B cell (primary cell): ENCODE results near the gene IL17RC. TPM values are rescaled to one million over a fixed set of nuclear protein-coding genes. Genes with fewer than 3 reads are reported as not detected.

Experiments used
- ATAC-seq: fragments of 200-7000 bp; cut with Tn5 transposase; one replicate; pipeline ENCODE4 v1.10.0; 2021; ENCODE audit warnings: low read depth, mild to moderate bottlenecking, moderate number of reproducible peaks, moderate library complexity
- CTCF ChIA-PET: fragments of 350-600 bp; sonication (Branson Sonifier 250); formaldehyde crosslinking; loops from one replicate; lab custom pipeline; 2021; ENCODE audit warnings: antibody characterized with exemption, inconsistent platforms; lab: Charles Lee
- POLR2A ChIA-PET: fragments of 350-600 bp; sonication (Branson Sonifier 250); formaldehyde crosslinking; loops from one replicate; lab custom pipeline; 2021; ENCODE audit warnings: antibody characterized with exemption; lab: Charles Lee
- DNase-seq: peaks from one replicate; pipeline ENCODE4 v3.0.0; 2013
- H2AFZ ChIP-seq: 2 replicates; pipeline ENCODE4 v1.6.1; 2012; ENCODE audit warnings: mild to moderate bottlenecking, low read depth, low read length; ENCODE audit not compliant: insufficient read depth, poor library complexity, severe bottlenecking
- H3K27ac ChIP-seq, 2 donors: 1 replicate in 1 of 2; 2 replicates in 1 of 2; pipeline ENCODE4 v1.5.1; 2012 to 2013; ENCODE audit warnings: low read length in 2 of 2, mild to moderate bottlenecking in 2 of 2, moderate library complexity in 1 of 2
- H3K27me3 ChIP-seq, 4 experiments: fragments of 200-600 bp in 1 of 4; sonication (generic) in 1 of 4; replicated peaks in 1 of 4; 1 replicate in 2 of 4; 2 replicates in 2 of 4; pipeline versions ENCODE4 v1.6.1 to v1.7.0; 2013 to 2016; ENCODE audit warnings: low read length in 3 of 4, mild to moderate bottlenecking in 2 of 4, mixed read lengths in 1 of 4, moderate library complexity in 1 of 4; ENCODE audit not compliant: insufficient read depth in 4 of 4, control insufficient read depth in 3 of 4; ENCODE audit errors: control extremely low read depth in 1 of 4
- H3K36me3 ChIP-seq, 2 experiments: replicated peaks in 1 of 2; 1 replicate in 1 of 2; 2 replicates in 1 of 2; pipeline versions ENCODE4 v1.6.1 to v1.7.1; 2013; ENCODE audit warnings: low read length in 1 of 2; ENCODE audit not compliant: insufficient read depth in 2 of 2, control insufficient read depth in 1 of 2; ENCODE audit errors: control extremely low read depth in 1 of 2, extremely low read depth in 1 of 2
- H3K4me1 ChIP-seq, 2 donors: fragments of 200-600 bp in 1 of 2; sonication (generic) in 1 of 2; 1 replicate in 1 of 2; 2 replicates in 1 of 2; pipeline versions ENCODE4 v1.5.1 to v1.6.1; 2013 to 2017; ENCODE audit warnings: low read length in 2 of 2; ENCODE audit not compliant: control insufficient read depth in 2 of 2, insufficient read depth in 2 of 2
- H3K4me2 ChIP-seq: replicated peaks from 2 replicates; pipeline ENCODE3; 2012; ENCODE audit warnings: mild to moderate bottlenecking, low read depth, low read length; ENCODE audit not compliant: poor library complexity, severe bottlenecking
- H3K4me3 ChIP-seq, 5 experiments: fragments of 200-600 bp in 1 of 5; sonication (generic) in 1 of 5; 1 replicate in 3 of 5; 2 replicates in 2 of 5; pipeline versions ENCODE4 v1.5.1 to v1.7.0; 2011 to 2016; ENCODE audit warnings: low read length in 4 of 5, mild to moderate bottlenecking in 4 of 5, low read depth in 2 of 5, control low read depth in 1 of 5, moderate library complexity in 1 of 5; ENCODE audit not compliant: insufficient read depth in 1 of 5; ENCODE audit errors: control extremely low read depth in 1 of 5, extremely low read depth in 1 of 5
- H3K79me2 ChIP-seq: fragments of 200-600 bp; sonication (generic); one replicate; pipeline ENCODE4 v1.6.0; 2016; ENCODE audit warnings: low read length; ENCODE audit not compliant: control insufficient read depth, insufficient read depth
- H3K9ac ChIP-seq: fragments of 200-600 bp; sonication (generic); 2 replicates; pipeline ENCODE4 v1.6.1; 2017; ENCODE audit warnings: mild to moderate bottlenecking, low read length, moderate library complexity
- H3K9me3 ChIP-seq, 3 donors: one replicate each; pipeline versions ENCODE4 v1.6.1 to v1.7.1; 2013; ENCODE audit warnings: low read length in 2 of 3; ENCODE audit not compliant: control insufficient read depth in 2 of 3, insufficient read depth in 1 of 3; ENCODE audit errors: control extremely low read depth in 1 of 3
- H4K20me1 ChIP-seq: 2 replicates; pipeline ENCODE4 v1.6.0; 2012; ENCODE audit warnings: mild to moderate bottlenecking, low read length; ENCODE audit not compliant: insufficient read depth, control insufficient read depth, poor library complexity, severe bottlenecking
- H3K27ac Mint-ChIP-seq: one replicate; pipeline ENCODE4 v1.8.0; 2021; ENCODE audit warnings: mixed read lengths
- H3K27me3 Mint-ChIP-seq: one replicate; pipeline ENCODE4 v1.8.0; 2021; ENCODE audit warnings: mixed read lengths
- H3K4me1 Mint-ChIP-seq: one replicate; pipeline ENCODE4 v1.8.0; 2021; ENCODE audit warnings: mixed read lengths
- H3K4me3 Mint-ChIP-seq: one replicate; pipeline ENCODE4 v1.8.0; 2021; ENCODE audit warnings: mixed read lengths
- H3K9me3 Mint-ChIP-seq: one replicate; pipeline ENCODE4 v1.8.0; 2022; ENCODE audit warnings: mixed read lengths; ENCODE audit not compliant: insufficient read depth
- EZH2 ChIP-seq: IDR thresholded peaks from 2 replicates; pipeline ENCODE4 v1.6.1; 2012; ENCODE audit warnings: borderline replicate concordance, low read depth, mild to moderate bottlenecking, moderate library complexity, low read length; ENCODE audit not compliant: insufficient read depth, poor library complexity, severe bottlenecking
- WGBS: methylation state at CpG from one replicate; pipeline ENCODE4 v1.1.5; 2013; ENCODE audit warnings: missing lambda C conversion rate; ENCODE audit not compliant: insufficient coverage; 5-methylcytosine and 5-hydroxymethylcytosine counted together
- intact Hi-C: fragments of 100-400 bp; cut with micrococcal nuclease; formaldehyde crosslinking; loops from one replicate; pipeline ENCODE4 v1.10.0; 2022
- polyA plus RNA-seq: library from polyadenylated mRNA; depleted of rRNA; stranded (reverse); fragments of >200 nt; gene quantifications from 2 replicates; pipeline ENCODE4 v1.2.3, GENCODE V29; 2012
- total RNA-seq, 2 donors: library from RNA; stranded (reverse); fragments of 120-200 nt in 1 of 2; gene quantifications; 1 replicate in 1 of 2; 2 replicates in 1 of 2; pipeline versions ENCODE4 v1.2.3 to v1.2.4, GENCODE V29; 2013 to 2022
- TF ChIP-seq, protein P1 (sequence below): fragments of 200-600 bp; IDR thresholded peaks from one replicate; pipeline ENCODE4 v1.8.0; 2022; ENCODE audit warnings: antibody characterized with exemption, mild to moderate bottlenecking

Gene IL17RC
- total and polyA plus RNA-seq, 2 donors (not counting 1 experiment from before 2014, with no cell fraction given): 0.25 to 0.98 TPM

DNA sequence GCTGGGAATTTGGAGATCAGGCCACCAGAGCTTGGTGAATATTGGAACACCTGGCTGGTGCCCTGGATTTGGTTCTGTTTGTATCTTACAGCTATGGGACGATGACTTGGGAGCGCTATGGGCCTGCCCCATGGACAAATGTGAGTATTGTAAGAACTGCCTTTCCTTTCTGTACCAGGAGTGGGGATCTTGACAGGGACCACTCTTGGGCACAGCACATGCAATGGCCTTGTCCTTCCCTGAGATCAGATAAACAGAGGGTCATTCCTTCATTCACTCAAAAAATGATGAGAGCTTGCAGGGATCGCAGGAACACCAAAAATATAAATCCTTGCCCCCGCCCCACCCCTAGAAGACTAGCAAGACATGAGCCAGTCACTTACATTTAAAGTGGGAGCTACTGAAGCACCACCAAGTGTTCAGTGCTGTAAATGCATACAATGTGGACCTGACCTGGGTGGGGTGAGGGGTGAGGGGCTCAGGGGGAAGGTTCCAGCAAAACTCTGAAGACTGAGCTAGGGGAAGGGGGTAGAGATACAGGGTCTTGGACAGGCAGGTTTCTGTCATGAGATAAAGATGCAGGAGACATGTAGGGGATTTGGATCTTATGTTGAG is 14.0 kb downstream of the IL17RC start:
- WGBS: 100% methylated on average over 2 of the region's 4 CpGs
- H3K4me3 Mint-ChIP-seq: peak overlapping the region; percentile 21
- ChIA-PET POLR2A (interaction anchor here (0.6 to 0.7 kb wide), 2 partner anchors 212 to 263 kb away, joined by 6 to 9 read pairs; no protein-coding TSS in a partner anchor), CTCF (interaction anchor here (0.6 to 6.0 kb wide), 8 partner anchors 15 to 428 kb away, joined by 3 to 47 read pairs (median 4); partner anchors contain the start of genes JAGN1 and PRRT3)
- H3K27me3 ChIP-seq: no peaks in the 10 kb centered on the region
- H3K9ac ChIP-seq: no peak overlapping the region
- H3K4me1 Mint-ChIP-seq: peaks cover 37% of the 10 kb centered on the region
- H4K20me1 ChIP-seq: no peaks in the 10 kb centered on the region
- peaks cover 22 to 26% of the 10 kb centered on the region in 2 donors for H3K4me1 ChIP-seq
- no peak overlapping the region for H3K4me3 ChIP-seq
- peak overlapping the region; percentile 61 for H3K27ac Mint-ChIP-seq
- H2AFZ ChIP-seq: no peak overlapping the region
- H3K79me2 ChIP-seq: peaks cover 22% of the 10 kb centered on the region
- ATAC-seq (no peak), DNase-seq (no peak)
- no peak overlapping the region for H3K27ac ChIP-seq
- H3K27me3 Mint-ChIP-seq: no peaks in the 10 kb centered on the region
- intact Hi-C loops: loop anchor here (5.0 kb wide), 5 partner anchors 89 to 429 kb away; partner anchors contain the start of genes BRPF1, RPUSD3, TATDN2 and VHL
- no peaks in the 10 kb centered on the region for H3K9me3 Mint-ChIP-seq
- no peak overlapping the region for H3K4me2 ChIP-seq
- TF ChIP-seq, protein P1, sequence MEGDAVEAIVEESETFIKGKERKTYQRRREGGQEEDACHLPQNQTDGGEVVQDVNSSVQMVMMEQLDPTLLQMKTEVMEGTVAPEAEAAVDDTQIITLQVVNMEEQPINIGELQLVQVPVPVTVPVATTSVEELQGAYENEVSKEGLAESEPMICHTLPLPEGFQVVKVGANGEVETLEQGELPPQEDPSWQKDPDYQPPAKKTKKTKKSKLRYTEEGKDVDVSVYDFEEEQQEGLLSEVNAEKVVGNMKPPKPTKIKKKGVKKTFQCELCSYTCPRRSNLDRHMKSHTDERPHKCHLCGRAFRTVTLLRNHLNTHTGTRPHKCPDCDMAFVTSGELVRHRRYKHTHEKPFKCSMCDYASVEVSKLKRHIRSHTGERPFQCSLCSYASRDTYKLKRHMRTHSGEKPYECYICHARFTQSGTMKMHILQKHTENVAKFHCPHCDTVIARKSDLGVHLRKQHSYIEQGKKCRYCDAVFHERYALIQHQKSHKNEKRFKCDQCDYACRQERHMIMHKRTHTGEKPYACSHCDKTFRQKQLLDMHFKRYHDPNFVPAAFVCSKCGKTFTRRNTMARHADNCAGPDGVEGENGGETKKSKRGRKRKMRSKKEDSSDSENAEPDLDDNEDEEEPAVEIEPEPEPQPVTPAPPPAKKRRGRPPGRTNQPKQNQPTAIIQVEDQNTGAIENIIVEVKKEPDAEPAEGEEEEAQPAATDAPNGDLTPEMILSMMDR: no peak
- TF ChIP-seq EZH2: no peak
- H3K9me3 ChIP-seq: no peaks in the 10 kb centered on the region
- peaks cover 0 to 8% of the 10 kb centered on the region in 2 experiments for H3K36me3 ChIP-seq

- H3K27me3 Mint-ChIP-seq: no peaks in the 10 kb centered on the region
- DNase-seq (no peak), ATAC-seq (no peak)
- H3K4me1 Mint-ChIP-seq: peaks cover 39% of the 10 kb centered on the region
- intact Hi-C loops: loop anchor here (2.0 to 5.0 kb wide), 8 partner anchors 90 to 430 kb away; partner anchors contain the start of genes BRPF1, MTMR14, RPUSD3 and SEC13
- WGBS: 4% methylated on average over 8 of the region's 13 CpGs
- no peak for TF ChIP-seq EZH2
- TF ChIP-seq, protein P1: no peak
- POLR2A ChIA-PET: interaction anchor here (0.6 to 2.2 kb wide), 14 partner anchors 12 to 536 kb away, joined by 3 to 19 read pairs (median 7); partner anchors contain the start of genes ARPC4, EMC3, JAGN1 and OGG1
- H3K27ac Mint-ChIP-seq: peak overlapping the region; percentile 98
- H3K9me3 ChIP-seq: no peaks in the 10 kb centered on the region
- H3K27ac ChIP-seq: peak overlapping the region; percentile 82 to 94
- H3K36me3 ChIP-seq: peaks cover 0 to 17% of the 10 kb centered on the region in 2 experiments
- H3K9me3 Mint-ChIP-seq: no peaks in the 10 kb centered on the region
- peak overlapping the region; percentile 92 for H3K4me2 ChIP-seq
- H2AFZ ChIP-seq: peak overlapping the region; percentile 95
- peak overlapping the region in 4 of 5 experiments; percentile 54 to 95 (median 71) for H3K4me3 ChIP-seq
- H3K4me1 ChIP-seq: peaks cover 22 to 26% of the 10 kb centered on the region in 2 donors
- CTCF ChIA-PET: interaction anchor here (0.7 to 6.0 kb wide), 26 partner anchors 9 to 806 kb away, joined by 3 to 47 read pairs (median 4); partner anchors contain the start of genes ARPC4, EMC3, JAGN1 and PRRT3
- peak overlapping the region; percentile 92 for H3K9ac ChIP-seq
- no peaks in the 10 kb centered on the region for H4K20me1 ChIP-seq
- peaks cover 24% of the 10 kb centered on the region for H3K79me2 ChIP-seq
- peak overlapping the region; percentile 94 for H3K4me3 Mint-ChIP-seq
- H3K27me3 ChIP-seq: no peaks in the 10 kb centered on the region
Observed at GRCh38 chr3:9932535-9932842, 15.6 kb downstream of the IL17RC start.
